GM12875 (cell line): Measurements from ENCODE around the gene ESRRG.

ENCODE experiments used
- H3K4me3 ChIP-seq: one replicate; pipeline ENCODE4 v1.5.1; 2011; ENCODE audit warnings: low read depth, low read length, control low read depth
- TF ChIP-seq, protein P1 (sequence below): IDR thresholded peaks from 2 replicates; pipeline ENCODE4 v1.5.1; 2011; ENCODE audit warnings: low read depth, mild to moderate bottlenecking, control low read depth, inconsistent platforms, low read length, moderate library complexity, borderline replicate concordance; ENCODE audit not compliant: insufficient read depth

The ESRRG gene

DNA sequence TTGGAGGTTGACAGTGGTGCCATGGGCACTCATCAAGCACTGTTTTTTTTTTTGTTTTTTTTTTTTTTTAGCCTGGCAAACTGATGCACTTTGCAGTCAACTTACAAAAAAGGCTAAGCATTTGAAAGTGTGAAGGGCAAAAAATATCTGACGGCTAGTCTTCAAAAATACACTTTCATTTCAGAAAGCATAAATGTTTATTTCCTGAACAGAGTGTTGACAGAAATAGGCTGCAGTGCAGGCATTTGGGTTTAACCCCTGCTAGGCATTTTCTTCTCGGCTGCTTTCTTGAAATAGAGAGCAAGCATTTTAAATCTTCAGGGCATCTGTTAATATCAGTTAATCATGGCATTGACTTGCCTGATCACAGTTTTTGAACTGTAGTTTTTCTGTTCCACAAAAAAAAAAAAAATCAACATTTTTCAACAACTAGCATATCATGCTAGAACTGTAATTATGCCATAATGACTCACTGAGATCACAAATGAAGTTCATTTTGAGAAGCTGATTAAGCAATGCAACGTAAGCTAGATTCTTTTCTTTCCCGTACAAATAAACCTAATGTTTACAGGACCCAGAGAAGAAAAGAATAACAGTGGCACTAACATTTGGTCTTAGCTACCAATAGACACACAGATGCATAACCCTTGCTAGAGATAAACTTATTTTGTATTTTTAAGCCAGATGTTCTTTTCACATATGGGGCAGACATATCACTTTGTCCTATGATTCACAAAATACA, 199.6 kb downstream of the ESRRG start:
- TF ChIP-seq, protein P1, sequence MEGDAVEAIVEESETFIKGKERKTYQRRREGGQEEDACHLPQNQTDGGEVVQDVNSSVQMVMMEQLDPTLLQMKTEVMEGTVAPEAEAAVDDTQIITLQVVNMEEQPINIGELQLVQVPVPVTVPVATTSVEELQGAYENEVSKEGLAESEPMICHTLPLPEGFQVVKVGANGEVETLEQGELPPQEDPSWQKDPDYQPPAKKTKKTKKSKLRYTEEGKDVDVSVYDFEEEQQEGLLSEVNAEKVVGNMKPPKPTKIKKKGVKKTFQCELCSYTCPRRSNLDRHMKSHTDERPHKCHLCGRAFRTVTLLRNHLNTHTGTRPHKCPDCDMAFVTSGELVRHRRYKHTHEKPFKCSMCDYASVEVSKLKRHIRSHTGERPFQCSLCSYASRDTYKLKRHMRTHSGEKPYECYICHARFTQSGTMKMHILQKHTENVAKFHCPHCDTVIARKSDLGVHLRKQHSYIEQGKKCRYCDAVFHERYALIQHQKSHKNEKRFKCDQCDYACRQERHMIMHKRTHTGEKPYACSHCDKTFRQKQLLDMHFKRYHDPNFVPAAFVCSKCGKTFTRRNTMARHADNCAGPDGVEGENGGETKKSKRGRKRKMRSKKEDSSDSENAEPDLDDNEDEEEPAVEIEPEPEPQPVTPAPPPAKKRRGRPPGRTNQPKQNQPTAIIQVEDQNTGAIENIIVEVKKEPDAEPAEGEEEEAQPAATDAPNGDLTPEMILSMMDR, result no peak

DNA sequence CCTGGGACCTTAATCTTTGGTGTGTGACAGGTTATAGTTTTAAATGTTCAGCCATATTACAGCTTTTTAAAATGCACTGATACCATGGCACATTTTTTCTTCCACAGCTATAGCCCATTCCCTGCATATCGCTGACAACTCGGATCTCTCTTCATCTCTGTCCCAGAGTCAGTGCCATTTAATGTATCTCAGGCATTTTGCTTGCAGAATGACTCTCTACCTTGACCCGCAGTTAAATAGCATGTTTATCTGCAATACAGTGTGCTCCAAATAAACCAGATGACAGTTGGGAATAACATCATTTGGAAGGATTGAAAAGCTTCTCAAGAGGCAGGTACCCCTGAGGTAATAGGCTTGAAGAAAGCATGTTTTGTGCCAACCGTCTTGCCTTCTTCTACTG, 200.2 kb downstream of the ESRRG start:
- no peak overlapping the region for H3K4me3 ChIP-seq
- TF ChIP-seq, protein P1, result no peak

More for the DNA sequence above, 199.6 kb downstream of the ESRRG start:
- H3K4me3 ChIP-seq, result no peak overlapping the region

DNA sequence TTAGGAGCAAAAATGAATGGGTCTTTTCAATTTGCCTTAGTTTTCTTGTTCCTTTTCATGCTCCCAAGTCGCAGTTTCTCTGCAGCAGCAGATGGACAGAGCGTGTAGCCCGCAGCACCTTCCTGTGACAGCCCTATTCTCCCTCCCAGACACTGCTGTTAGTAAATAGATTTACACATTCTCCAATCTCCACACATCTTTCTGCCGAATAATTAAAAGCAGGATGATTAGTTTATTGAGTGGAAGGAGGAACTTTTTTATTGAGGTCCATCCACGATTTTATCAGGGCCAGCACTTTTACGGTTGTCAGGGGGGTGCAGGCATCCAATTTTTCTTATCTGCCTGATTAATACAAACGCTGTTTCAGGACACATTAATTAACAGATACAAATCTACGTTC, 201.8 kb downstream of the ESRRG start:
- TF ChIP-seq, protein P1, result no peak
- H3K4me3 ChIP-seq, result no peak overlapping the region

DNA sequence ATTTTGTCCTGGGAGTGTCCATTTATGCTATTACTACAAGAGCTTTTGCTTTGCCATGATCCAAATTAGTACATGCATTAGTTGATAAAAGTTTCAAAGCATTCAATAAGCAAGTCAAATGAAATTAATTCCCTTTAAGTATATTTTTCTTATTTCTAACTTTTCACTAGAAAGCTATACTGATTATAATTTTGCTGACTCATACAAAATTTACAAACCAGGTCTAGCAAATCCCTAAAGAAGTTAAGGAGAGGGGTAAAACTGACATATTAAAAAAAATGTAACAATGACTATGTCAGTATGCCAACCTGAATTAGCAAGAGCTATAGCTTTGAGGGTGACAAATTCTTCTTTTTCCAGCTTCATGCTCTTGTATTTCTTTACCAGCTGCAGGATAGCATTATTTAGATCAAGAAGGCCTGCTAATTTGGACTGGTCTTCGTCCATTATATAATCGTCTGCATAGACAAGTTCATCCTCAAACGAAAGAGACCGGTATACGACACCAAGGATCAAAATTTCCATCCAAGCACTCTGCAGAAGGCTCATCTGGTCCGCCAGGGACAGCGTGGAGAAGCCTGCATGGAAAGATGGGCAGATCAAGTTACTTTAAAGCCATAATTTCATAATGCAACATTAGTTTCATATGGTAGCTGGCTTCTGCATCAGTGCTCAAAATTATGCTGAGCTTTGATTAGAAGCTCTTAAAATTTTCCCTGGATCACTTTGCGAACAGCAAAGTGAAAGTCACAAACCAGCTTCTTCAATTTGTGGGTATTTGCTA, 204.2 kb downstream of the ESRRG start:
- TF ChIP-seq, protein P1, result no peak
- no peak overlapping the region for H3K4me3 ChIP-seq

DNA sequence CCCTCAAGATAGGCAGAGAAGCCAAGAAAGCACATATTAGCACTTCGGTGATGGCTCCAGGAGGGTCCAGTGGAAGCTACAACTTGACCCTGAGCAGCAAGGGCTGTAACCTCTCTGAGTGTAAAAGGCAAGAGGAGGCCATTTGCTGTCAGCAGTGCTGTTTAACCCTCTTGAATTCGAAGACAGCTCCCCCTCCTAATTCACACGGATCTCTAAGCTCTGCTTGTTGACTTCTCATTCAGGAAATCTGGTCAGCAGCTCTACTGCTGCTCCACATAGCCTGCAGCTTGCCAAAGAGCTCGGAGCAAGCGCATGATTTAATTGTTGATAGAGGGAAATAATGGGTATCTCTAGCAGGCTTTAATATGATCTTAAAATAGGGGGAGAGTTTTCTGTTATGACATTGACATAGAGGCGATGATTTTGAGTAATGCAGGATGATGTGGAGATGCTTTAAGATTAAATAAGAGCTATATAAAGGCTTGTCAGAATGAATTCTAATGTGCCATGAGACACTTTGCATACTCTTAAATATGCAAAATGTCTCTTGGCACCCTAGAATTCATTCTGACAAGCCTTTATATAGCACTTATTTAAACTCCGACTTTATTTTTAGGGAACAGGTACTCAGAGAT, 220.6 kb downstream of the ESRRG start:
- H3K4me3 ChIP-seq, result no peak overlapping the region
- TF ChIP-seq, protein P1, result no peak

DNA sequence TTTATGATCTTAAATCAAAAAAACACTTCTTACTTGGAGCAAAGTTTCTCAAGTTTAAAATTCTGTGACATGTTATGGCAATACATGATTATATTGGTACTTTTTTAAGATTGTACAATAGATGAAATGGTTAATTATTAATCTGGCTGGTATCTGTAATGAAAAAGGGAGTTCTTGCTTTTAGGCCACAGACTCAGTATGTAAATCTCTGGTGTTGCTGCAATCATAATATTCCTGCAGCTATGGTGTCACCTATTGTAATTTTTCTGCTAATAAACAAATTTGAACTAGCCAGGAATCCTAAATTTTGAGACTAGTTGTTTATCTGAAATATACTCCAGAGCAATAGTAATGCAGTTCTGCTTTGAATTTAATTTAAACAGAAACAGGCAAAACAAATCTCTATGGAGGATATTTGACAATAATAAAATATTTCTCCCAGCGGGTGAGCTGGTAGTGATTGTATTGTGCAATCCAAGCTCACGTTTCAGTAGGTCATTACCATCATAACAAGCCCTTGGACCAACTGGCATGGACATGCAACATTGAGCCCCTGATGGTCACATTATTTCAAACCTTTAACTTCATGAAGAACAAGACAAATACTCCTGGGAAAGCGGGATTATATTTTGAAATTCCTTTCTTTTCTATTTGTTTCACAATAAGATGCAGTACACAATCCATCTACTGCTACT, 222.8 kb downstream of the ESRRG start:
- TF ChIP-seq, protein P1, result no peak
- H3K4me3 ChIP-seq, result no peak overlapping the region
